Muscle layer of duodenum (tissue), 2 donors: ENCODE data around the gene ZDHHC11.
"Not testable (repeated sequence)": the region's sequence is repeated elsewhere in the genome, so short reads cannot be mapped to it uniquely, and the experiment has no call there.

ENCODE experiments used
- H3K27ac ChIP-seq: one replicate; pipeline ENCODE4 v1.7.0; 2013; ENCODE audit warnings: mild to moderate bottlenecking, low read length
- H3K27me3 ChIP-seq: one replicate; pipeline ENCODE4 v1.7.0; 2013; ENCODE audit warnings: low read depth, mild to moderate bottlenecking, control low read depth, low read length
- H3K36me3 ChIP-seq, 2 donors: one replicate each; pipeline ENCODE4 v1.7.0; 2013; ENCODE audit warnings: low read length in 2 of 2, control low read depth in 1 of 2, mild to moderate bottlenecking in 1 of 2; ENCODE audit not compliant: insufficient read depth in 2 of 2, control insufficient read depth in 1 of 2
- H3K4me1 ChIP-seq, 2 donors: one replicate each; pipeline ENCODE4 v1.7.0; 2013; ENCODE audit warnings: low read length in 2 of 2, mild to moderate bottlenecking in 2 of 2, control low read depth in 1 of 2, moderate library complexity in 1 of 2; ENCODE audit not compliant: insufficient read depth in 2 of 2, control insufficient read depth in 1 of 2
- H3K4me3 ChIP-seq, 2 donors: one replicate each; pipeline ENCODE4 v1.7.0; 2013; ENCODE audit warnings: low read length in 2 of 2, low read depth in 1 of 2, mild to moderate bottlenecking in 1 of 2
- H3K9me3 ChIP-seq, 2 donors: one replicate each; pipeline ENCODE4 v1.7.0; 2013; ENCODE audit warnings: low read length in 2 of 2, control low read depth in 1 of 2, mild to moderate bottlenecking in 1 of 2; ENCODE audit not compliant: control insufficient read depth in 1 of 2
- donor health status: healthy.

The ZDHHC11 gene

DNA sequence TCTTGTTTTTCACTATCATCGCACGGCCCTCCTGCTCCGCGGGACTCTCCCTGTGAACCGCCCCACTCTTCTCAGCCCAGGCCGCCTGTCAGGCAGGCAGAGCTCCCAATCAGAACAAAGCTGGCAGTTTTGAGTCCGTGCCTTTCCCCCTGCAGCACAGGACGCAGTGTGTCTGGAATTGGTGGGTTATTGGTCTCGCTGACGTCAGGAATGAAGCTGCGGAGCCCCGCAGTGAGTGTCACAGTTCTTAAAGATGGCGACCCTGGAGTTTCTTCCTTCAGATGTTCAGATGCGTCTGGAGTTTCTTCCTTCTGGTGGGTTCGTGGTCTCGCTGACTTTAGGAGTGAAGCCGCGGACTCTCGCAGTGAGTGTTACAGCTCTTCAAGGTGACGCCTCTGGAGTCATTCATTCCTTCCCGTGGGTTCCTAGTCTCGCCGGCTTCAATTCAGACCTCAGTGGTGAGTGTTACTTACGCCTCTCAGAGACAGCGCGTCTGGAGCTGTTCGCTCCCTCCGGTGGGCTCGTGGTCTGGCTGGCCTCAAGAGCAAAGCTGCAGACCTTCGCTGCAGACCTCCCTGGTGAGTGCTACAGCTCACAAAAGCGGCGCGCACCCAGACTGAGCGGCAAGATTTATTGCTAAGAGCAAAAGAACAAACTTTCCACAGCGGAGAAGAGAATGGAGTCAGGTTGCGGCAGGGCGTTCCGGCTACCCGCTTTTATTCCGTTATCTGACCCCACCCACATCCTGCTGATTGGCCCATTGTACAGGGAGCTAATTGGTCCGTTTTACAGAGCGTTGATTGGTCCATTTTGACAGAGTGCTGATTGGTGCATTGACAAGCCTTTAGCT is 73.7 kb downstream of the ZDHHC11 start:
- H3K36me3 ChIP-seq = no peaks in the 10 kb centered on the region
- peak overlapping the region in 1 of 2 donors; percentile 13 for H3K4me3 ChIP-seq
- peaks cover 0 to 6% of the 10 kb centered on the region in 2 donors for H3K4me1 ChIP-seq

DNA sequence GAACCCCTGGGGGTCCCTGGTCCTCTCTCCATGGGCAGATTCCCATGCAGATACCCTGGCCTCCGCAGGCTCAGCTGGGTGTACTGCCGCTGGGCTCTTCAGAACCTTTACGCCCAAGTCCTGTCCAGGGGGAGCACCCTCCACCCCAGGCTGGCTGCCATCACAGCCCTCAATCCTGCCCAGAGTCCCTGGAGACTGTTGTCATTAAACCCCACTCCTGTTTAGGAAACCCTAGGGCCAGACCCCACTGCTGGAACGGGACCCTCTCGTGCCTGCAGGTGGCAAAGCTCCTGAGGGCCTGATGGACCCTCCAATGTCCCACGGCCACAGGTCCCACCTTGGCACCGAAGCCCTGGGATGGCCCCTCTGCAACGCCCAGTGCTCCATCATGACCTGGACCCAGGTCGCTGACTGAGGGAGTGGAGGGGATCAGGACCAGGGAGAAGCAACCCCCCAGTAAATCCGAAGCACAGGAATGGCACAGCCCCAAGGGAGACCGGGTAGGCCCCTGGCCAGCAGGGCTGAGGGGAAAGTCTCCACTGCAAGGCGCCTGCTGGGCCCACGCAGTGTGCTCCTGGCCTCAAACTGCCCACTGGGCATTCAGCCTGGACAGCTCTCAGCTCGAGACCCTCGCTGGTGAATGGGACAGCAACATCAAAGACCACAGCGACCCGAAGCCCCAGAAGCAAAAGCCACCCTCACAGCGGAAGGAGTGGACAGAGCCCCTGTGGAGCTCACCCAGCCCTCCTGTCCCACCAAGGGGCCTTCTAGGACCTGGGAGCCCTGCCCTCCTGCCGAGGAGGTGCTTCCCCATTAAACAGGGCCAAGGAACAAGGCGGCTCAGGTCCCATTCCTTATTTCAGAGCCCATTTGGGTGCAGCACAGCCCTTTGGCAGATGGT is 74.6 kb downstream of the ZDHHC11 start:
- peaks cover 0 to 6% of the 10 kb centered on the region in 2 donors for H3K4me1 ChIP-seq
- no peaks in the 10 kb centered on the region for H3K36me3 ChIP-seq
- H3K9me3 ChIP-seq = no peaks in the 10 kb centered on the region
- H3K27ac ChIP-seq = no peak overlapping the region
- no peak overlapping the region for H3K4me3 ChIP-seq
- H3K27me3 ChIP-seq = no peaks in the 10 kb centered on the region

More for the DNA sequence above, 73.7 kb downstream of the ZDHHC11 start:
- Histone ChIP-seq H3K27ac (no peak overlapping the region), H3K9me3 (no peaks in the 10 kb centered on the region), H3K27me3 (no peaks in the 10 kb centered on the region)

DNA sequence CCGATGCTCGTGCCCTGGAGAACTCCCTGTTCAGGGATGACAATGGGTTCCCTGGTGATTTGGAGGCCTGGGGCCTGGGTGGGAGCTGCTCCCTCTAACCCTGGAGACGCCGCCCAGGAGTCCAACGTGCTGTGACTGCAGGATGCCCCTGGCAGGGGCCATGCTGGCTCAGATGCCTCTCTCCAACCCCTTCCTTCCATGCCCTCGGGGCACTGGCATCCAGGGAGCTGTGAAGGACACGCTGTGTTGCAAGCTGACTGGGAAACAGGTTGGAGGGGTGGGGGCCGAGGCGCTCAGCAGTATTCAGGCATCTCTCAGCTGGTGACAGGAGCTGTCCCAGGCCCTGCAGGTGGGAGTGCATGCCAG is 75.2 kb downstream of the ZDHHC11 start:
- H3K36me3 ChIP-seq, H3K4me3 ChIP-seq, H3K4me1 ChIP-seq, H3K27me3 ChIP-seq, H3K27ac ChIP-seq, H3K9me3 ChIP-seq: not testable (repeated sequence)

DNA sequence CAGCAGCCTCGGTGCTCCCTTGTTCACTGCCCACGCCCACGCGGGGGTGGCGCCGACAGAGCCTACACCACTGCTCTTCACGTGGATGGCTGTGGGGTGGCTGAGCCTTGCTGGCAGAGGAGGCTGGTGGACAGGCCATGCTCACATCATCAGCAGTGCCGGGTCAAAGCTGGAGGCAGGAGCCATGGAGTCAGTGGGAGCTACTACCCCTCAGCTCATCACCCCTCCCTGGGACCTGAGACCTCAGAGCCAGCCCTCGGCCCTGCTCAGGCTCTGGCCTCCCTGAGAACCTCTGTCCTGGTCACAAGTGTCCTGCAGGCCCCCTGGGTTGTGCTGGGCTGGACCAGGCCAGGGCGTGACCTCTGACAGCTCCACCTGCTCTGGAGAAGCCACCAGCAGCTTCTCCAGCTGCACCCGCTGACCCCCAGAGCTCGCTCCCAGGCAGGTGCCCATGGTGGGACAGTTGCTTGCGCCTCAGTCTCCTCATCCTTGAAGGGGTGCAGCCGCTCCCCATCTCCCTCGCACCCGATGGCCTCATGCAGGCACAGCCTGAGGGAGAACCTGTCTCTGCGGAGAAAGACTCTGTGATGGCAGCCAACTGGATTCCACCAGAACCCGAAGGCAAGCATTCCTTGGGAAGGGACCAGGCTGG is 75.8 kb downstream of the ZDHHC11 start:
- not testable (repeated sequence) for H3K4me1 ChIP-seq, H3K36me3 ChIP-seq, H3K4me3 ChIP-seq, H3K27me3 ChIP-seq, H3K9me3 ChIP-seq, H3K27ac ChIP-seq

DNA sequence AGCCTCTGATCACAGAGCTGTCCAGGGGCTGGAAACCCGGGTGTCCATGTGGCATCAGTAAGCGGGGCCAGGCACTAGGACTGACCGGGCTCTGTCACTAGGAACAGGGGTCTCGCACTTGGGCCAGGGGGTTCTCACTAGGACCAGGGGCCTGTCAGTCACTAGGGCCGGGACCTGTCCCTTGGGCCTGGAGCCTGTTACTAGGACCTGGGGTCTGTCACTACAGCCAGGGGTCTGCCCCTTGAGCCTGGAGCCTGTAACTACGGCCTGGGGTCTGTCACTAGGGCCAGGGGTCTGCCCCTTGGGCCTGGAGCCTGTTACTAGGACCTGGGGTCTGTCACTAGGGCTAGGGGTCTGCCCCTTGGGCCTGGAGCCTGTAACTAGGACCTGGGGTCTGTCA is 76.5 kb downstream of the ZDHHC11 start:
- H3K27ac ChIP-seq, H3K9me3 ChIP-seq, H3K27me3 ChIP-seq, H3K4me3 ChIP-seq, H3K4me1 ChIP-seq, H3K36me3 ChIP-seq: not testable (repeated sequence)

DNA sequence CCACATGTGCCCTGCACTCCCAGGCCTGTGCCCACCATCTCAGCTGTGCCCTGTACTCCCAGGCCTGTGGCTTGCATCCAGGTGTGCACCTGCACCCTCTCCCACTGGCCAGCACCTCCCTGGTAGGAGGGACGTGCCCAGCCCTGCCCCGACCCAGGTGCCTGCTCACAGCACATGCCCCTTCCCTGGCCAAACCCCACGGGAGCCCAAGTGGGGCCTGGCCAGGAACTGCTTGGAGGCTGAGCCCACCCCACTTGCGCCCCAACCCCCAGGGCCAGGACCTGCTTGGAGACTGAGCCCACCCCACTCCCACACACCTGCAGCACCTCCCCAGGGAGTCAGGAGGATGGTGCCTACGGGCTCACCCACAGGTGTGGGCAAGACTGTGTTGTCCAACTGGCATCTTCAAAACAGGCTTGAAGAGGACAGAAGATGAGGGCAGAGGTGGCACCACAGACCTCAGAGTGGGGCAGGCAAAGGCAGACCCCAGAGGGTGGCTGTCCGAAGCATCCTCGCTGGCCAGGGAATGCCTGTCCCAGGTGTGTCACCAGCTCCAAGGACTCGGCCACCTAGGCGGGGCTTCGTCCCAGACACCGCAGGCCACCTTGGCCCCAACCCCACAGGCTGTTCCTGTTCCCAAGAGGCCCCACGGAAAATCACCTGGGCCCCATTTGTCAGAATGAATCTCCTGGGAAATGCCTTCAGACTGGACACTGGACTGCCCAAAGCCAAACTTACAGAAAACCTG is 77.1 kb downstream of the ZDHHC11 start:
- no peak overlapping the region for H3K27ac ChIP-seq
- no peak overlapping the region for H3K4me3 ChIP-seq
- H3K4me1 ChIP-seq = peaks cover 0 to 6% of the 10 kb centered on the region in 2 donors
- no peaks in the 10 kb centered on the region for H3K9me3 ChIP-seq
- no peaks in the 10 kb centered on the region for H3K36me3 ChIP-seq
- H3K27me3 ChIP-seq = no peaks in the 10 kb centered on the region

DNA sequence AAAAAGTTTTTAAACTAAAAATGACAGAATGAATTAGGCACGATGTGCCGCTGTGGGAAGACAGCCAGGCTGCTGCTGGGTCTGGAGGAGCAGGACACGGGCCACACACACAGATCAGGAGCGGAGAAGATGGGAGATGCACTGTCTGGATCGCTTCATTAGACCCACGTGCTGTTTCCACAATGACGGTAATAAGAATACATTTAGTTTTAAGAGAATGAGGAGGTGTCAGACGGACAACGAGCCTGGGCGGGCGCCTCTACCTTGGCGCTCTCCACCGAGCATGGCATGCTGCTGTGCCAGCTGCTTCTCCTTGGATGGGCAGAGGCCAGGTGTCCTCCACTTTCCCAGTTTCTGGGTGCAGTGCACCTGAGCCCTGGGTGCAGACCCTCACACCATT is 77.9 kb downstream of the ZDHHC11 start:
- H3K27ac ChIP-seq, H3K9me3 ChIP-seq, H3K36me3 ChIP-seq, H3K4me3 ChIP-seq, H3K4me1 ChIP-seq, H3K27me3 ChIP-seq: not testable (repeated sequence)

DNA sequence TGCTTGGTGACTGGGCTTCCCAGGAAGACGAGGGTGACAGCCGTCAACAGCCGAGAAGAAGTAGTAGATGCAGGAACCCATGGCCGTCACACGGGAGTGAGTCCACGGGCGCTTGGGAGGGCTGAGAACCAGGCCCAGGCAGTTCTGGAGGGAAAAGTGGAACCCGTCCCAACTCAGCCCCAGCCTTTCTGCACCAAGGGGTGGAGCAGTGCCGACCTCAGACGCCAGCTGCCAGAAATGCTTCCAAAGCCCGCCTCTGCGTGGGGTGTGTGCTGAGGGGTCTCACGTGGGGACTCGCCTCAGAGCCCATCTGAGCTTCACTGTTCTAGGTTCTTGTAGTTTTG is 78.3 kb downstream of the ZDHHC11 start:
- H3K27ac ChIP-seq, H3K36me3 ChIP-seq, H3K9me3 ChIP-seq, H3K27me3 ChIP-seq, H3K4me3 ChIP-seq, H3K4me1 ChIP-seq: not testable (repeated sequence)

DNA sequence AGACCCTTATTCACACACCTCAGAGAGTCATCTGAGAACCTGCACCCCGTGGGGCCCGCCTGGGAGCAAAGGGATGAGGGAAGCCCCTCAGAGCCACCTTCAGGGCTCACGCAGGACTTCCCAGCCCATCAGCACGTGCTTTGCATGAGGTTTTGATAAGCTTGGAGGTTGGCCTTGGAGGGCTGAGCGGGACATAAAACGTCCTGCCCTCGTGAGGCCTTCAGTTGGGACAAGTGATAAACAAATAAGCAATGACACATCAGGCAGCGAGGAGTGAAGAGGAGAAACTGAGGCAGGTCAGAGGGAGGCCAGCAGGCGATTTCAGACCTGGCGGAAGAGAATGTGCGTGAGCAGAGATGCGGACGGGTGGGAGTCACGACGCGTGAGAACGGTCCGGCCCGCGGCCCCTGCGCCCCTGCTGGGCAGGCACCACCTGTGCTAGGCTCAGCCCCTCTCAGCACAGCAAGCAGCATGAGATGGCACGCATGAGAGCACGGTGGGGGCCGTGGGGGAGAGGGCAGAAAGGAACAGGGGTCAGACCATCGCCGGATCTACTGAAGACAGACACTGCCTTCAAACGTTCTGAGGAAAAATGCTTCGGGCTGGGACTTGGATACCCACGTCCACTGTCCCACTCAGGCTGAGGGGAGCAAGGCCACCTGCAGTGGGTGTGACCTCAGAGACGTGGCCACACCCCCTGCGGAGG is 78.8 kb downstream of the ZDHHC11 start:
- H3K36me3 ChIP-seq, H3K27ac ChIP-seq, H3K27me3 ChIP-seq, H3K4me3 ChIP-seq, H3K9me3 ChIP-seq, H3K4me1 ChIP-seq: not testable (repeated sequence)

DNA sequence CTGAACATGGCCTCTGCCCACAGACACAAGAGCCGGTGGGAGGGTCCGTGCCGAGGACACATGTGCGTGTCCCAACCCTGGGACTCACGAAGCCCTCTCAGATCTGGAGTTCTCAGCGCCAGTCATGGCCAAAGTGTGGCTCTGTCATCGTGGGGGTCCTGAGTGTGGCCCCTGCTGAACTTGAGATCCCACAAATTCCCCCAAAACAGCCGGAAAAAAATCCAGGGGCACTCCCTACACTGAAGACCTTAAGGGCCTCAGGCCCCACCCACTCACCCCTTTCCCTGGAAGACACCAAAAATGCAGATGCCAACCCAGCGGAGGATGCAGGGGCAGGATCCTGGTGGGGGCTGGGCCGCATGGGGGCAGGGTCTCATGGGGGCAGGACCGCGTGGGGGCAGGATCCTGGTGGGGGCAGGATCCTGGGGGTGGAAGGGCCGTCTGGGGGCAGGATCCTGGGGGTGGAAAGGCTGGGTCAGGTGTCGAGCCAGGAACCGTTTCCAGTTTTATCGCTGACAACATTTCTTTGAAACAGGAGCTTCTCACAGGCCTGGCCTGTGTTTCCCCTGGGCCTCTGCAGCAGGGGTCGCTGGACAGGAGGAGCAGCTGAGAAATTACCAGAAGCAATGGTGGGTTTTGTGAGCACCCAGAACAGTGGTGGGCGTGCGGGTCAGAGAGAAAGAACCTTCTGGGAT is 79.6 kb downstream of the ZDHHC11 start:
- H3K27me3 ChIP-seq, H3K27ac ChIP-seq, H3K4me1 ChIP-seq, H3K9me3 ChIP-seq, H3K4me3 ChIP-seq: not testable (repeated sequence)
- peaks cover 0 to 10% of the 10 kb centered on the region in 2 donors for H3K36me3 ChIP-seq
